ENCODE measurements around the gene COL15A1.

- no peak for TF ChIP-seq ZNF274 (IDR thresholded peaks at IDR 0.05; ENCODE audit: low read depth, low read length)
- TF ChIP-seq YY1 (IDR thresholded peaks at IDR 0.05; ENCODE audit: insufficient read depth, insufficient read length), result no peak
- no peak for TF ChIP-seq SUZ12 (IDR thresholded peaks at IDR 0.05; ENCODE audit: extremely low read depth, insufficient read depth, insufficient read length)
Observed at GRCh38 chr9:98971915-98972223, 28.2 kb downstream of the COL15A1 start.
